ENCODE results near the gene STX8.

The STX8 gene

GRCh38 chr17:9292561-9292941 is 283.1 kb downstream of the STX8 start:
- DNase-seq (ENCODE audit: low read depth): no peak

- no peak for DNase-seq (ENCODE audit: low read depth)
Observed at GRCh38 chr17:9291912-9292560, 283.6 kb downstream of the STX8 start.

GRCh38 chr17:9290226-9290613 is 285.4 kb downstream of the STX8 start:
- DNase-seq (ENCODE audit: low read depth): no peak

GRCh38 chr17:9287306-9287705 is 288.3 kb downstream of the STX8 start:
- no peak for DNase-seq (ENCODE audit: low read depth)

- DNase-seq (ENCODE audit: low read depth): no peak
Observed at GRCh38 chr17:9286434-9286833, 289.2 kb downstream of the STX8 start.

GRCh38 chr17:9285602-9286427 is 289.8 kb downstream of the STX8 start:
- no peak for DNase-seq (ENCODE audit: low read depth)

GRCh38 chr17:9284884-9285283 is 290.7 kb downstream of the STX8 start:
- no peak for DNase-seq (ENCODE audit: low read depth)

GRCh38 chr17:9283909-9284308 is 291.7 kb downstream of the STX8 start:
- no peak for DNase-seq (ENCODE audit: low read depth)

- no peak for DNase-seq (ENCODE audit: low read depth)
Observed at GRCh38 chr17:9279893-9280292, 295.7 kb downstream of the STX8 start.

GRCh38 chr17:9274973-9275372 is 300.6 kb downstream of the STX8 start:
- no peak for DNase-seq (ENCODE audit: low read depth)

GRCh38 chr17:9273428-9274391 is 301.9 kb downstream of the STX8 start:
- DNase-seq (ENCODE audit: low read depth): no peak

GRCh38 chr17:9272501-9273200 is 303.0 kb downstream of the STX8 start:
- no peak for DNase-seq (ENCODE audit: low read depth)

- DNase-seq (ENCODE audit: low read depth): no peak
Observed at GRCh38 chr17:9271989-9272388, 303.6 kb downstream of the STX8 start.

GRCh38 chr17:9270921-9271320 is 304.7 kb downstream of the STX8 start:
- no peak for DNase-seq (ENCODE audit: low read depth)

GRCh38 chr17:9269350-9270035 is 306.1 kb downstream of the STX8 start:
- no peak for DNase-seq (ENCODE audit: low read depth)

- DNase-seq (ENCODE audit: low read depth): no peak
Observed at GRCh38 chr17:9268546-9268945, 307.1 kb downstream of the STX8 start.

- DNase-seq (ENCODE audit: low read depth): no peak
Observed at GRCh38 chr17:9266697-9267117, 308.9 kb downstream of the STX8 start.

- no peak for DNase-seq (ENCODE audit: low read depth)
Observed at GRCh38 chr17:9266031-9266680, 309.5 kb downstream of the STX8 start.

GRCh38 chr17:9261081-9262012 is 314.3 kb downstream of the STX8 start:
- no peak for DNase-seq (ENCODE audit: low read depth)

- DNase-seq (ENCODE audit: low read depth): no peak
Observed at GRCh38 chr17:9259419-9259818, 316.2 kb downstream of the STX8 start.
